ENCODE results near the gene NSFL1C.

NSFL1C gene

DNA sequence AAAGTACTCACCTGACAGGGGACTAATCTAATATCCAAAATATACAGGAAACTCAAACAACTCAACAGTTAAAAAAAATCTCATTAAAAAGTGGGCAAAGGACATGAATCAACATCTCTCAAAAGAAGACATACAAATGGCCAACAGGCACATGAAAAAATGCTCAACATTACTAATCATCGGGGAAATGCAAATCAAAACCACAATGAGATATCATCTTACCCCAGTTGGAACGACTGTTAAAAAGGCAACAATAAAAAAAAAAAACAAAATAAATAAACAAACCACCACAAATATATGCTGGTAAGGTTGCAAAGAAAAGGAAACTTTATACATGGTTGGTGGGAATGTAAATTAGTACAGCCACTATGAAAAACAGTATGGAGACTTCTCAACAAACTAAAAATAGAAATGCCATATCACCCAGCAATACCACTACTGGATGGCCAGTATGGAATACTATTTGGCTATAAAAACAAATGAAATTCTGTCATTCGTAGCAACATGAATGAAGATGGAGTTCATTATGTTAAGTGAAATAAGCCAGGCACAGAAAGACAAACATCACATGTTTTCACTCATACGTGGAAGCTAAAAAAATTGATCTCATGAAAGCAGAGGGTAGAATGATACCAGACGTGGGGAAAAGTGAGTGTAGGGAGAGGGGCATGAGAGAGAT is 17.9 kb upstream of the NSFL1C start:
- no peak for DNase-seq (ENCODE audit: low read depth in 2 of 2)

DNA sequence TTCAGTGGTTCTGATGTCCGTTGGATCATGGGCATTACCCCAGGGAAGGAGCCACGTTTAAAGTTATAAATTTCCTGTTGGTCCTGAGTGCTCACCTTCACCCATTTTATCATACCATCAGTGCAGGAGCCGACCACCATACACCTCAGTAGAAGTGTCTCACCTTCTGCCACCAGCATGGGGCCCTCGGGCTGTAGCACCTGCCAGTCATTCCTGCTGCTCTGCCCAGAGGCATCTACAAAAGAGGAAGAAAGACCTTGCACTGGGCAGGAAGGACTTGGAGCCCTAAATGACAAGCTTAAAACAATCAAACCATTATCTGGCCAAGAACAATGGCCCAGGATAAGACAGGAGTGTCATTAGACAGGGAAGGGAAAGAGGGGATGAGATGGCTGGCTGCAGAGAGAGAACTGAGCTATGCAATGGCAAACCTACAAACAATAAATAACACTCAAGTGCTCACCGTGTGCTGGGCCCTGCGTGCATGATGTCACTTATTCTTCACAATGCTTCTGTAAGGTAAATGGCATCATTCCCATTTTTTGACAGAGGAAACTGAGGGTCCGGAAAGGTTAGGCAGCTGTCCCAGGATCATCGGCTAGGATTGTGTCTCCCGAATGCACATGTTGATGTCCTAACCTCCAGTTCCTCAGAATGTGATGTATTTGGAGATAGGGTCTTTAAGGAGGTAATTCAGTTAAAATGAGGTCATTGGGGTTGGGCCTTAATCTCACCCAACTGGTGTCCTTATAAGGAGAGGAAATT is 13.4 kb upstream of the NSFL1C start:
- DNase-seq (ENCODE audit: low read depth in 2 of 2): no peak

DNA sequence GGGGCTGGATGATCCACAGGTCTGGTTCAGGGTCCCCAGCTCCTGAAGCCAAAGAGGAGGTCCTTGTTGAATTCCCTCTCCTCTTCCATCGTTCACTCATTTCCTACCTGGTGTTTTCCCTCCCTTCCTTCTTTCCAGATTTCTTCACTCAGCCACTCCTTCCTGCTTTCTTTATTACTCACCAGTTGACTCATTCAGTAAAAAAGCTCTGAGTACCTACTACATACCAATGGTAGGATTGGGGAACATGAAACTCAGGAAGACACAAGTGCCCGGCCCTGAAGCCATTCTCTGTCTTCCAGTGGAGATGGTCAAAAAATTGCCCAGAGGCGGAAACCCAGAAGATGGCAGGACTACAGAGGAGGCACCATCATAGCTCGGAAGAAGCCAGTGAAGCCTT is 11.9 kb upstream of the NSFL1C start:
- DNase-seq (ENCODE audit: low read depth in 2 of 2): no peak

DNA sequence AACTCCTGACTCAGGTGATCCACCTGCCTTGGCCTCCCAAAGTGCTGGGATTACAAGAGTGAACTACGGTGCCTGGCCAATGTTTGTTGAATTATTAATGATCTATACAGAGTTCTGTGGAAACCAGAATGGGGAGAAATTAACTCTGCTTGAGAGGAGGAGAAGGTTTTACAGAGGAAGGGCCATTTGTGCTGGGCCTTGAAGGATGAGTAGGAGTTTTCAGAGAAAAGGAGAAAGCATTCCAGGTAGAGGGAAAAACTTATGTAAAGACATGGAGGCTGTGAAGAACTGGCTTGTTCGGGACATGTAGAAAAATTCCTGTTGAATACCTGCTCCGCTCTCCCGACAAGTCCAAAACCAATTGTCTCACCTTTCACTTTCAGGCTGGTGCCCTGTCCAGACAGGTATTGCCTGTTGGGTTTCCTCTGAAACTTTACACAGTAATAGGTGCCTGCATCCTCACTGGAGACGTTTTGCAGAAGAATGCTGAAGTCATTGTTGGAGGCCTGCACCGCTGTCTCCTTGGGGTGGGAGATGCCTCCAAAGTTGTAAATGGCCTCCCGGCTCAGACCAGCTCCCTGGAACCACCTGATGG is 11.3 kb upstream of the NSFL1C start:
- DNase-seq (ENCODE audit: low read depth in 2 of 2): no peak

DNA sequence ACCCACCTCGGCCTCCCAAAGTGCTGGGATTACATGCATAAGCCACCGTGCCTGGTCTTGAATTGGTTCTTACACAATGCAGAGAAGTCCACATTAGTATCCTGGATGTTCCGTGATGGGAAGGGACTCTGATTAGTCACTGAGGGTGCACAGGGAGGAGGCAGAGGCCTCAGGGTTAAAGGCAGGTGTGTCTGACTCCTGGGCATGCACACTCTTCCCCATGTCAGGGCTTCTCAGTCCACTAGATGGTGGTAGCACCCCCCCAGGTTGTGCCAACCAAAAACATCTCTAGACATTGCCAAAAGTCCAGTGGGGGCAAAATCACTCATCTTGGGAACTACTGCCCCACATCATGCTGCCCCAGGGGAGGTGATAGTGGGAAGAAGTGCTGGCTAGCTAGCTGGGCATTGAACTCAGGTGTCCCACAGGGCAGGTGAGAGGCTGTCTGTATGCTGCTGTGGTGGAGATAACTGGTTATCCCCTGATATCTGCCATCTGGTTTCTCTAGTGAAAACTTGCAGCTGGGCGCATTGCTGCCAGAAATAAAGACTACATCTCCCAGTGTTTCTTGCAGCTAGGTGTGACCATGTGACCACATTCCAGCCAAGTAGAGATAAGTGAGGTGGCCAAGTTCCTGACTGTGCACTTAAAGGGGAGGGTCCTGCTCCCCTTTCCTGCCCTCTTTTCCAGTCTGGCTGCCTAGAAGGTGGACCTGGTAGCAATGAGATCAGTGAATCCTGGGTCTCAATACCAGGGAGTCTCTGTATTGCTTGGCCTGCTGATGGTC is 8.4 kb upstream of the NSFL1C start:
- no peak for DNase-seq (ENCODE audit: low read depth in 2 of 2)

DNA sequence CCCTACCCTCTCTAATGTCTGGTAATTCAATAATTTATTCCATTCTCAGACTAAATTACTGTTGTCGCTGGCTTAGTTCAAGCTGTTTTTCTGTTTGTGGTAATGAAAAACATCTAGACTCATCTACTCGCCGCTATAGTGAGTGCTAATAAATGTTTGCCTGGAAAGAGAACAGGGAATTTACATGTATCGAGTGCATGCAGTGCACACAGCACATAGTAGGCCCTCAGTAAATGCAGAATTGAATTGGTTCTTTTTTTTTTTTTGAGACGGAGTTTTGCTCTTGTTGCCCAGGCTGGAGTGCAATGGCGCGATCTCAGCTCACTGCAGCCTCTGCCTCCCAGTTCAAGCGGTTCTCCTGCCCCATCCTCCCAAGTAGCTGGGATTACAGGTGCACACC is 7.7 kb upstream of the NSFL1C start:
- DNase-seq (ENCODE audit: low read depth in 2 of 2): no peak

DNA sequence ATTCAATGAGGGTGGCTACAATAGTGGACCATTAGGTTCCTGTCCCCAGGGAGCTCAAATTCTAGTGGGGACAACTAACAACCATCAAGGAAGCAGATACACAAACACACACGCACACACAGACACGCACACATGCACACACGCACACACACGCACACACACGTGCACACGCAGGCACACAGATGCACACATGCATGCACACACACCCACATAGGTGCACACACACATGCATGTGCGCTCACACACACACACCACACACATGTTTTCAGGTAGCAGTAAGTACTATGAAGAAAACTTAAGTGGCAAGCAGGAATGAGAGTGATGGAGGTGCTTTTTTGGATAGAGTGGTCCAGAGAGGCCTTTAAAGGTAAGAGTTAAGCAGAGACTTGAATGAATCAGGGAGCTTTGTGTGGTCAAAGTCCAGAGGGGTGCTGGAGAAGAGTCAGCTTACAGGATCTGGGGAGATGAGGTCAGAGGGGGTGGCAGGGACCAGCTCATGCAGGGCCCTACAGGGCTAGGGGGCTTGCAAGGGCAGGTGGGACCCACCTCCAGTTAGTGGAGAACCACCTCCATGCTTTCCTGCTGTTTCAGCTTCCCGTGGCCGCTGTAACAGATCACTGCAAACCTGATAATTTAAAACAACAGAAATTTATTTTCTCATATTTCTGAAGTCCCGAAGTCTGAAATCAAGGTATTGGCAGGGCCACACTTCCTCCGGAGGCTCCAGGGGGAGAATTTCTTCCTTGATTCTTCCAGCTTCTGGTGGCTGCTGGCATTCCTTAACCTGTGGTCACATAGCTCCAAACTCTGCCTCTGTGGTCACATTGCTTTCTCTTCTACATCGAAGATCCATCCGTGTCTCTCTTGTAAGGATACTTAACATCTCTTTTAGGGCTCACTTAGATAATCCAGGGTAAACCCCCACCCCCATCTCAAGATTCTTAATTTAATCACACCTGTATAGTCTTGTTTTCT is 6.9 kb upstream of the NSFL1C start:
- no peak for DNase-seq (ENCODE audit: low read depth in 2 of 2)

DNA sequence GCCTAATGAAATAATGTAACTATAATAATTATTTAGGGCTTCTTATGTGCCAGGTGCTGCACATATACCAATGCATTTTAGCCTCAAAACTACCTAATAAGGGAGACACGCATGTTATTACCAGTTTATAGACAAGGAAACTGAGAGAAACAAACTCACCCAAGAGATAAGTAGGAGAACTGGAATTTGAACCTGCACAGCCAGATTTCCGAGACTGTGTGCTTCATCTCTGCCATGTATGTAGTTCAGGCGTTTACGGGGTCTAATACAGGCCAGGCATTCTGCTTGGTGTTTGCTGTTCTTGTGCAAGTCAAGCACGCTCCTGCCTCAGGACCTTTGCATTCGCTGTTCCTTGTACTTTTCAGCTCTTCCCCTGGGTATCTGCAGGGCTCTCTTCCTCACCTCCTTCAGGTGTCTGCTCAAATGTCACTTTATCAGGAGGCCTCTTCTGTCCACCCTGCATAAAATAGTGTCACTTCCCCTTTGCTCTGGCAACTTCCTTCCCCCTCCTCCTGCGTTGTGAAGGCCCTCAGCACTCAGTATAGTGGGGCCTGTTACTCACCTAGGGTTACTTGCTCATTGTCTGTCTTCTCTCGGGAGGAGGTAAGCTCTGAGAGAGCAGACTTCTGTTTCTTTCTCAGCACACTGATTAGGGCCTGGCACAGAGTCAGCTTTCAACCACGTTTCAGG is 6.1 kb upstream of the NSFL1C start:
- DNase-seq (ENCODE audit: low read depth in 2 of 2): no peak

DNA sequence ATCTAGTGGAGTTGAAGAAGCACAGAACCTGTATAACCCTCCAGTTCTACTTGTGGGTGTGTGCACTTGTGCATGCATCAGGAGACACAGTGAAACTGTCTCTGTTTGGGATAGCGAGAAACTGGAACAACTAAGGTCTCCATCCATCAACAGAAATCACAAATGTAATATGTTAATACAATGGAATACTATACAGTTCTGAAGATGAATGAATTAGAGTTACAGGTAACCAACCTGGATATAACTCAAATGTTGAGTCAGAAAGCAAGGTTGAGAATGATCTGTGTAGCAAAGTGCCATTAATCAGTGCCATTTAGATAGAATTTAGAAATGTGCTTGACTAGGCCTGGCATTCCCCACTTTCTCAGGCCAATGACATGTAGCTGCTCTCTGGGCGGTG is 4.6 kb upstream of the NSFL1C start:
- no peak for DNase-seq (ENCODE audit: low read depth in 2 of 2)

DNA sequence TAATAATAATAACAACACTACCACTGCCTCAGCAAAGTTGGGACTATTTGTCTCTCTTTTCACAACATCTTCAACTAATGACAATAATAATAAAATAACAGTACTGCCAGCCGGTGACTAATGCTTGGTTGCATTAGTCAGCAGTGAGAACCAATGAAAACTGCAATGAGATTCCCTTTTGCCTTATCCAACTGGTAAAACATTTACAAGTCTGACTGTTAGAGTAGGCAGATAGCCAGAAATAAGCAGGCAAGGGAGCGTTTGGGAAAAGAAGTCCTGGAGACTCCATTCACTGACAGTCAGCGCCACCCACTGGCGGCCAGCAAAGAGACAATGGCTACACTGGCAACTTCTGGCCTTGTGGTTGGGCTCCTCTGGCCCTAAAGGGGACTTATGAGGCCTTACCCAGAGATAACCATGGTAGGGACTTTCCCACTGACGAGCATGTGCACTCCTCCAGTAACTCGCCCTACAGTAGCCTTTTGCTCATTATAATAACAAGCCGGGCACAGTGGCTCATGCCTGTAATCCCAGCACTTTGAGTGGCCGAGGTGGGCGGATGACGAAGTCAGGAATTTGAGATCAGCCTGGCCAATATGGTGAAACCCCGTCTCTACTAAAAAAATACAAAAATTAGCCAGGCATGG is 3.4 kb upstream of the NSFL1C start:
- DNase-seq (ENCODE audit: low read depth in 2 of 2): no peak

DNA sequence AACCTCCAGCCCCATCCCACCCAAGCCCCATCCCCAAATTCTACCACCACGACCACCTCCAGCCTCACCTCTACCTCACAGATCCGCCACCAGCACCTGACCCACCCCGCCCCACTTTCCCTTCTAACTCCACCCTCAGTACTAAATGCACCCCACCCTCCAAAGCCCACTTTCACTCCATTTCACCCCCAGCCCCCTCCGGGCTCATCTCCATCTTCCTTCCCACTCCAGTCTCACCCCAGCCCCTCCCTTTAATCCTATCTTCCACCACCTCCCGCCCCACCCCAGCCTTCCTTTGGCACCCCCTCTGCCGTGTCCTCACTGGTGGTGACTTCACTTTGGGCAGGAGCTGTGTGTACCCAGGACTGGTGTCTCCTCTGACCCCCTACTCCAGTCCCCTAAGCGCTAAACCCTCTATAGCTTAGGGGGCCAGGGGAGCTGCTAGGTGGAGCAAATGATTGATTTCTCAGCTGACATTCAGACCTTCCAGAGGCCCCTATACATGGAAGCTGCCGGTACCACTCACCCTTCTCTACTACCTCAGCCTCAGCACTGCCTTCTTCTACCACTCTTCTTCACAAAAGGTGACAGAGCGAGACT is 2.8 kb upstream of the NSFL1C start:
- no peak for DNase-seq (ENCODE audit: low read depth in 2 of 2)

DNA sequence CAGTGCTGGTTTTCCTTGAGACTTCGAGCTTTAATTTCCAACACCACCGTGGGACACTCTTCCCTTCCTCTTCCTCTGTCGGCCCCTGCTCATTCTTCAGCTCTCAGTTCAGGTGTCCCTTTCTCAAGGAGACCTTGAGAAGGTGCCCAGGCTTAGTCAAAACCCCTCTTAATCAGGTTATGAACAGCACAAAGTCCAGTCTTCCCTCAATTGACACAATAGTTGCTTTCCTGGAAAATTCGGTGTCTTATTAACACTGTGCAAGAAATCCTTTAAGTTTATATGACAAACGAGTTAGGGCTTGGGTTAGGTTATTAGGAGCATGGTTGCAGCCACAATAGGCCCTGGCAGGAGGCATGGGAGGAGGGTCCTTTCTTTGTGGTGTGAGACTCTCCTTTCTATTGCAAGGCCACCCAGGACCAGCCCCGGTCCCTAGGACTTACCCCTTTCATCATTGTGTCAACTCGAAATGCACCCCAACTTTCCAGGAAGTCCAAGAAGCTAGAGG is 1.5 kb upstream of the NSFL1C start:
- no peak for DNase-seq (ENCODE audit: low read depth in 2 of 2)

DNA sequence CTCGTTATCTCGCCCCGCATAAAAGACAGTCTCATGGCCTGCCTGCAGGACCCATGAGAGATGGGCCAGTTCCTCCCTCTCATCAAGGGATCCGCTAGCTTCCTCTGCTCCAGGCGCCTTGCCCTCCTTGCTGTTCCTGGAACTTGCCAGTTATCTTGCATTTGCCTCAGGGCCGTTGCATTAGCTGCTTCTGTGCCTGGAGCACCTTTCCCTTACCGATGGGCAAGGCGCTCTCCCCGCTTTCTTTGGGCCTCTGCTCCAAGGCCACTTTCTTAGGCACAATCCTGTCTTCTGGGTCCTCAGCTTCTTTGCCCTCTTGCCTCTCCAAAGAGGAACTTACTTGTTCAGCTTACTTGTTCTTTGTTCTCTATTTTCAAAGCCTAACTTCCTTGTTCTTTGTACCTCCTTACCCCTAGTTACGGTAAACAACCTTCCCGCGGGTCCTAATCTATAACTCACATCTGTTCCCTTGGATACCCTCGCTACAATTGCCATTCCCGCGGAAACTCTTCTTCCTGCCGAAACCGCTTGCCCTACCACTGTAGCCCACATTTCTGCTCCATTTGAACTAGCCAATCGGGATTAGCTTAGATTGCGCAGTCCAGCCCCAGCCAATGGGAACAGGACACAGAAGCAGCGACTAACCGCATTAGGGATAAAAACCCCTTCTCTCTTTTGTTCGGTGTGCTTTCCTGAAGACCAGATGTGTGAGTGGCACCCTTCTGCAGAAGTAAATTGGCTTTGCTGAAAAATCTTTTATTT is 887 bp upstream of the NSFL1C start:
- DNase-seq (ENCODE audit: low read depth in 2 of 2): no peak

DNA sequence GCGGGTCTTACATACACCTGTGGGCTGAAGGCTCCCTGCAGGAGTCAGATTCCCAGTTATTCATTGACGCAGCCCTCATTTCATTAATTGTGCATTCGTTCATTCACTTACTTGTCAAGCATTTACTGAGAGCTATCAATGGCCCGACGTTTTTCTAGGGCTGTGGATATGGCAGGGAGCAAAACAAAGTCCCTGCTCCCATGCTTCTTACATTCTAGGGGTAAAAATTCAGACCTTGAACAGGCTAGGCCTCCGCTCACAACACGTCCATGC is 369 bp upstream of the NSFL1C start:
- no peak for DNase-seq (ENCODE audit: low read depth in 2 of 2)

DNA sequence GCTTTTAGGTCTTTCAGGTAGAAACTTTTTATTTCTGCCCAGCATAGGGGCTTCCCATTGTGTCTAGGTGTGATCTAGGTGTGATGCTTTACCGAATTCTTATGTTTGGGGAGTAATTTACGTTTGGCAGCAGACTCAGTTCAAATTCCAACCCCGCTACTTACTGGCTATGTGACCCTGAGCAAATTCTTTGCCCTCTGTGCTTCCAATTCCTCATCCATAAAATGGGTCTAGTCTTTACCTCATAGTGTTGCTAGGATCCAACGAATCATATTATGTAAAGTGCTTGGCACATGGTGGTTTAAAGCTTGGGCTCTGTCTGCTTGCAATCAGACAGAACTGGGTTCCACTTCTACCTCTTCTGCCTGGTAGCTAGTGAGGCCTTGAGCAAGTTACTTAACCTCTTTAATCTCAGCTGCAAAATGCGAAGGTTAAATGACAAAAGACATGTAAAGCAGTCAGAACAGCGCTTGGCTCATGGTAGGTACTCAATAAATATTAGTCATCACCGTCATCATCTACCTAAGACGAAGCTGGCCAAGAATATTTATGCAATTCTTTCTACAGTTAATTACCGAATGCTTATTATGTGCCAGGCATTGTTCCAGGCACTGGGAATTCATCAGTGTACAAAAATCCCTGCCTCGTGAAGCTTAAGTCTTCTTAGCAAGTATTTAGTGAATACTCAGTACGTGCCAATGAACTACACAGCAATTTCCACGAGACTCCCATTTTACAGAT is 1.0 kb downstream of the NSFL1C start:
- DNase-seq (ENCODE audit: low read depth in 2 of 2): no peak

DNA sequence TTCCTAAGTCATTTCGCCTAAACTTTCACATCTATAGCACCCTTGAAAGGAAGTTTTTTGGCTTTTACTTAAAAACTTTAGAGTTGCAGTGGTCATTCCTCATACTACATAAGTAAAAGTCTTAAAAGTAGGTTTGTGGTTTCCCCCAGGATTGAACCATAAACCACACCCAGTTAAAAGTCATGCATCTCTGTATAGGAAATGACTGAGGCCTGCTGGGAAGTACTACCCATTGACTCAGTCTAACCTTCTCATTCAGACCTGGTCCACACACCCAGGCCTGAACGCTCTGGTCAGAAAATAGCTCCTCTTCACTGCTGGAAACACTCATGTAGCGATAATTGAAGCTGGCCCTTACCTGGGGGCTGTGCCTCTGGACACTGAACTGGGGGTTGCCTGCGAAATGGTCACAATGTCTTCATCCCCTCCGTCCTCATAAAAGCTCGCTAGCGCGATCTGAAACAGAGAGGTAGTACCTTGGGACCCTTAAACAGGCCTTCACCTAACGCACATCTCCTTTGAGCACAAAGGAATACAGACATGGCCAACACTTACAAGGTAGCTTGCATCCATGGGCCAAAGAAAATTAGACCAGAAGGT is 2.6 kb downstream of the NSFL1C start:
- DNase-seq (ENCODE audit: low read depth in 2 of 2): no peak

DNA sequence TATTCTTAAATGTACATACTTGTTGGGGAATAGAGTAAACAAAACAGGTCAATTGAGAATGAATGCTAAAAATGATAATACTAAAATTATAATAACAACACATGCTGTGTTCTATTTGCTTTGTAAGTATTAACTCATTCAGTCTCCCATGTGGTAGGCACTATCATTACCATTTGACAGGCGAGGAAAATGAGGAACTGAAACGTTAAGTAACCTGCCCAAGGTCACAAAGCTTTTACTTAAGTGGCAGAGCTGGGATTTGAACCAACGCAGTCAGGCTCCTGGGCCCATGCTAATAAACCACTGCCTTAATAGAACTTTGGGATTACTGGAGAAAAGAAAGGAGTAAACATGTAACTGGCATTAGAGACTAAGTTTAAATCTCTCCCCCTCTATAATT is 3.8 kb downstream of the NSFL1C start:
- no peak for DNase-seq (ENCODE audit: low read depth in 2 of 2)

DNA sequence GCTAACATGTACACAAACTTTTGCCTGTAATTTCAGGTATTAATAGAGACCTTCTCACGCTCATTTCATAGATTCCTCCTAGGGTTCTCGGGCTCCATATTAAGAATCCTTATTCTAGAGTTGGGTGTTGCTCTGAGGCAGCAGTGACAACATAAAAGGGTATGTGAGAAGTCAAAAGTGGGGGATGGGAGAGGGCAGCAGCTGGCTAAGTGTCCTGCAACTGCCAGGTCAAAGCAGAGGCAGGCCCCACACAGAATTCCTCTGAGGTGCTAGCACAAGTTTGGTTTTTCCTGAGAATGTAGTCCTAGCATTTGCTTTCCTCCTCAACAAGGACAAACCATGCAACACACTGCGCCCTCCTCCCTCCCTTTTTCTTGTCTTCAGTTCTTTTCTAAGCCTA is 4.6 kb downstream of the NSFL1C start:
- DNase-seq (ENCODE audit: low read depth in 2 of 2): no peak

All from stimulated activated CD4-positive, alpha-beta T cell treated with anti-CD3 and anti-CD28 coated beads, Interleukin-1b, Interleukin-23, amount 100 ng/mL, for 4 hours (primary cell).